Cardiac muscle cell (in vitro differentiated cells and primary cell): ENCODE results near the gene EDNRB. TPM values are rescaled to one million over a fixed set of nuclear protein-coding genes. Genes with fewer than 3 reads are reported as not detected.

ENCODE experiments used
- DNase-seq, 2 donors: peaks; one replicate each; pipeline versions ENCODE4 v3.0.0 to v3.0.0-alpha.2; 2010 to 2017; ENCODE audit warnings: low read depth in 1 of 2, low spot score in 1 of 2
- H3K27ac ChIP-seq: fragments of 200-600 bp; sonication (generic); 2 replicates; pipeline ENCODE4 v1.5.1; 2016
- H3K27me3 ChIP-seq: fragments of 200-600 bp; sonication (generic); 2 replicates; pipeline ENCODE4 v1.6.0; 2016; ENCODE audit warnings: control low read depth
- H3K36me3 ChIP-seq: fragments of 200-600 bp; sonication (generic); 2 replicates; pipeline ENCODE4 v1.5.1; 2016; ENCODE audit warnings: control low read depth
- H3K4me1 ChIP-seq: fragments of 200-600 bp; sonication (generic); 2 replicates; pipeline ENCODE4 v1.8.1; 2017; ENCODE audit warnings: low read depth, mild to moderate bottlenecking, mixed run types
- H3K4me3 ChIP-seq: fragments of 200-600 bp; sonication (generic); 2 replicates; pipeline ENCODE4 v1.5.1; 2016; ENCODE audit warnings: mild to moderate bottlenecking
- H3K9me3 ChIP-seq: fragments of 200-600 bp; sonication (generic); 2 replicates; pipeline ENCODE4 v1.5.1; 2017; ENCODE audit warnings: low read depth, mild to moderate bottlenecking, control low read depth
- polyA plus RNA-seq: library from polyadenylated mRNA; unstranded; fragments of >200 nt; fragmentation: Nextera tagmentation; extraction: Ambion mirVana; gene quantifications from 2 replicates; pipeline ENCODE4 v1.2.1, GENCODE V29; 2016
- total RNA-seq: library from RNA; depleted of rRNA; stranded (reverse); fragments of >200 nt; gene quantifications from 2 replicates; pipeline ENCODE4 v1.2.3, GENCODE V29; 2016
- TF ChIP-seq, protein P1 (sequence below): IDR thresholded peaks from 2 replicates; pipeline ENCODE4 v1.5.1; 2012; ENCODE audit warnings: low read depth, mild to moderate bottlenecking, low read length

Gene EDNRB
- total and polyA plus RNA-seq, 2 experiments from 2014 or later, result 3.2 to 8.4 TPM

DNA sequence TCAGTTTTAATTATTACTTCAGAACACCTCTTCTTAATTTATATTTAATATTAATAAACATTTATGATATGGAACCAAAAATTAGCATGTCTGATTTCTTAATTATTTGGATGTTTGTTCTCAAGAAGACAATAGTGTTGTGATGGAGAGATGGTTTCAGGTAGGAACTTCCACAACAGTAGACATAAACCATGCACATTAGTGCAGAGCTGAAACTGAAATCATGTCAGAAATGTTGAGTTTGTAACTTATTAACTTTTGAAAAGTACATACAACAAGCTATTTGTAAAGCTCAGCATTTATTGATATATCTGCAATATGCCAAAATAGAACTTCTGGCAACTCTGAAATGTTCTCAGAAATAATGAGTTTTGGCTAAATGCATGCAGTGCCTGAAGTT, 11.8 kb upstream of the EDNRB start:
- no peak overlapping the region for H3K27ac ChIP-seq
- TF ChIP-seq, protein P1, sequence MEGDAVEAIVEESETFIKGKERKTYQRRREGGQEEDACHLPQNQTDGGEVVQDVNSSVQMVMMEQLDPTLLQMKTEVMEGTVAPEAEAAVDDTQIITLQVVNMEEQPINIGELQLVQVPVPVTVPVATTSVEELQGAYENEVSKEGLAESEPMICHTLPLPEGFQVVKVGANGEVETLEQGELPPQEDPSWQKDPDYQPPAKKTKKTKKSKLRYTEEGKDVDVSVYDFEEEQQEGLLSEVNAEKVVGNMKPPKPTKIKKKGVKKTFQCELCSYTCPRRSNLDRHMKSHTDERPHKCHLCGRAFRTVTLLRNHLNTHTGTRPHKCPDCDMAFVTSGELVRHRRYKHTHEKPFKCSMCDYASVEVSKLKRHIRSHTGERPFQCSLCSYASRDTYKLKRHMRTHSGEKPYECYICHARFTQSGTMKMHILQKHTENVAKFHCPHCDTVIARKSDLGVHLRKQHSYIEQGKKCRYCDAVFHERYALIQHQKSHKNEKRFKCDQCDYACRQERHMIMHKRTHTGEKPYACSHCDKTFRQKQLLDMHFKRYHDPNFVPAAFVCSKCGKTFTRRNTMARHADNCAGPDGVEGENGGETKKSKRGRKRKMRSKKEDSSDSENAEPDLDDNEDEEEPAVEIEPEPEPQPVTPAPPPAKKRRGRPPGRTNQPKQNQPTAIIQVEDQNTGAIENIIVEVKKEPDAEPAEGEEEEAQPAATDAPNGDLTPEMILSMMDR, result no peak
- no peaks in the 10 kb centered on the region for H3K4me1 ChIP-seq
- DNase-seq, result no peak
- H3K27me3 ChIP-seq, result no peaks in the 10 kb centered on the region
- no peak overlapping the region for H3K4me3 ChIP-seq
- no peaks in the 10 kb centered on the region for H3K9me3 ChIP-seq
- no peaks in the 10 kb centered on the region for H3K36me3 ChIP-seq

DNA sequence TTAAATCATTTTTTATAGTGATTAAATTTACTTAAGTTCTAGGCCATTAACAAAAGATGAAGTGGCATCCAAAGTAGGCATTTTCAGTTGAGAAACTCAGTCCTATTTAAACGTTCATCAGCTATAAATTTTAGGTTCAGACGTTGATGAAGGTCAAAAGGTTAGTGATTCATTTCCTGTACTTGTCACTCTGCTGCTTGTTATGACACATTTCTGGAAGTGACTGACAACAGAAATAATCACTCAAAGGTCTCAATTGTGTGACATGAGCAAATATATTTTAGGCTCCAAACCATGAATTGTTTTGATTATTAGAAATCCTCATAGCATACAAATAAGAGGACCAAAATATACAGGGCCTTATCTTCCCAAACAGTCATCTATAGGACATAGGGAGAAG, 10.3 kb upstream of the EDNRB start:
- Histone ChIP-seq H3K9me3 (no peaks in the 10 kb centered on the region), H3K27ac (no peak overlapping the region), H3K4me1 (no peaks in the 10 kb centered on the region), H3K4me3 (no peak overlapping the region), H3K36me3 (no peaks in the 10 kb centered on the region), H3K27me3 (no peaks in the 10 kb centered on the region)
- TF ChIP-seq, protein P1, result no peak
- no peak for DNase-seq

DNA sequence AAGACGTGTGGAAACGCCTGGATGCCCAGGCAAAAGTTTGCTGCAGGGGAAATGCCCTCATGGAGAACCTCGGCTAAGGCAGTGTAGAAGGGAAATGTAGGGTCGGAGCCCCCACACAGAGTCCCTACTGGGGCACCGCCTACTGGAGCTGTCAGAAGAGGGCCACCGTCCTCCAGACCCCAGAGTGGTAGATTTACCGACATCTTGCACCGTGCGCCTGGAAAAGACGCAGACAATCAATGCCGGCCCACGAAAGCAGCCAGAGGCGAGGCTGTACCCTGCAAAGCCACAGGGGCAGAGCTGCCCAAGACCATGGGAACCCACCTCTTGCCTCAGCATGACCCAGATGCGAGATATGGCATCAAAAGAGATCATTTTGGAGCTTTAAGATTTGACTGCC, 7.0 kb upstream of the EDNRB start:
- no peaks in the 10 kb centered on the region for H3K27me3 ChIP-seq
- no peaks in the 10 kb centered on the region for H3K36me3 ChIP-seq
- TF ChIP-seq, protein P1, result no peak
- H3K9me3 ChIP-seq, result no peaks in the 10 kb centered on the region
- no peak for DNase-seq
- no peaks in the 10 kb centered on the region for H3K4me1 ChIP-seq
- no peak overlapping the region for H3K27ac ChIP-seq
- H3K4me3 ChIP-seq, result no peak overlapping the region

DNA sequence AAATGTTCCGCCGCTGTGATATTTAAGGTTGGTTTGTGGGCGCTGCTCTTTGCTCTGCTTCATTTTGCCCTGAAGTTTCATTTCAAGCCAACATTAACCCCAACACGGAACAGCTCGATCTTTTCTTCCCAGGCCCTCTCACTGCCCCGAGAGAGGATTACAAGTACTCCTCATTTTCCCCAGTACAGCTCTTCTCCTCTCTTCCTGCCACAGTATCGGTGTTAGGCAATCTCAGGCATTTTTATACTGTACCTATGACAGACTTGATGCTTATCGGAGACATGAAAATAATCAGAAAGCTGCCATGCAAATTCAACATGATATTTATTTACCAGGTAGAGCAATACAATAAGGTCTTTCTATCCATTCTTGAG, 1.3 kb upstream of the EDNRB start:
- no peak overlapping the region for H3K27ac ChIP-seq
- no peaks in the 10 kb centered on the region for H3K4me1 ChIP-seq
- TF ChIP-seq, protein P1, result no peak
- H3K4me3 ChIP-seq, result peak overlapping the region; percentile 55
- H3K9me3 ChIP-seq, result no peaks in the 10 kb centered on the region
- H3K36me3 ChIP-seq, result no peaks in the 10 kb centered on the region
- no peak for DNase-seq
- no peaks in the 10 kb centered on the region for H3K27me3 ChIP-seq

DNA sequence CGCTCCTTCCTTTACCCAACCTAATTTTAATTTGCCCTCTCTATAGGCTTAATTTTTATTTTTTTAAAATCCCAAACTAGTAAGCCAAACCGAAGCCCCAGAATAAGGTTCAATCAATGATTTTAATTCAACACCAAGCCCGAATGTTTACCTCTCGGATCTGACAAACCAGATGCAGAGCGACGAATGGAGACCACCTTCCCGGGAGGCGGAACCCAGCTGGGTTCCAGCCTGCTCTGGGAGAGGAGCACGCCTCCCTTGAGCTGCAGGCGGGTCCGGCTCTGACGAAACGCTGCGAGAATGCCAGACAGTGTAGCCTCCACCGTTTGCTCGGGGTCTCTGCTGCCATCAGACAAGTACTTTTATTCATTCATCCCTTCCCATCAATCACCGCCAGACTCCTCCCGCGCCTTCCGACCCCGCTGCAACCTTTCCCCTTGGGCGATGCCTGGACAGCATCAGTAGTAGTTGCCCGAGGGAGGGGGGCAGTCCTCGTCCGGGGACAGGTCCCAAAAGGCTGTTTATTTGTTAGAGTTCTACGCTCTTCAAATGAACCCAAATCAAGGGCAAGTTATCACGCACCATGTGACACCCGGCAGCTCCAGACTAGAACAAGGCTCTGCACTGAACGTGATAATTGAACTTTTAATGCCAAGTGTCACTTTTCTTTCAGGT, 752 bp upstream of the EDNRB start:
- peak overlapping the region; percentile 55 for H3K4me3 ChIP-seq
- no peaks in the 10 kb centered on the region for H3K36me3 ChIP-seq
- H3K27me3 ChIP-seq, result no peaks in the 10 kb centered on the region
- no peaks in the 10 kb centered on the region for H3K4me1 ChIP-seq
- no peak overlapping the region for H3K27ac ChIP-seq
- H3K9me3 ChIP-seq, result no peaks in the 10 kb centered on the region
- TF ChIP-seq, protein P1, result no peak
- peak; percentile 61 to 69 for DNase-seq
